Uterus (tissue), 4 donors: ENCODE data around the gene MED27. TPM values are rescaled to one million over a fixed set of nuclear protein-coding genes. Genes with fewer than 3 reads are reported as not detected.

ENCODE experiments used
- DNase-seq, 2 donors: peaks; one replicate each; pipeline ENCODE4 v3.0.0-alpha.2; 2019 to 2020
- H3K27ac ChIP-seq, 2 donors: fragments of 200-600 bp; sonication (generic); 1 replicate in 1 of 2; 2 replicates in 1 of 2; pipeline ENCODE4 v1.5.1; 2016 to 2018
- H3K27me3 ChIP-seq, 2 donors: fragments of 200-600 bp; sonication (generic); one replicate each; pipeline ENCODE4 v1.5.1; 2018 to 2019; ENCODE audit warnings: control low read depth in 1 of 2
- H3K36me3 ChIP-seq, 2 donors: fragments of 200-600 bp; sonication (generic); one replicate each; pipeline ENCODE4 v1.5.1; 2019; ENCODE audit warnings: control low read depth in 1 of 2
- H3K4me1 ChIP-seq, 2 donors: fragments of 200-600 bp; sonication (generic); one replicate each; pipeline ENCODE4 v1.5.1; 2018 to 2019; ENCODE audit warnings: control low read depth in 1 of 2
- H3K4me3 ChIP-seq, 2 donors: fragments of 200-600 bp; sonication (generic); 1 replicate in 1 of 2; 2 replicates in 1 of 2; pipeline ENCODE4 v1.5.1; 2018 to 2019; ENCODE audit warnings: mild to moderate bottlenecking in 1 of 2
- H3K9me3 ChIP-seq, 2 donors: fragments of 200-600 bp; sonication (generic); one replicate each; pipeline ENCODE4 v1.5.1; 2019; ENCODE audit warnings: control low read depth in 1 of 2
- CTCF ChIP-seq, 4 experiments: fragments of 200-600 bp in 2 of 4; fragments of 450-650 bp in 2 of 4; sonication (generic) in 2 of 4; IDR thresholded peaks; one replicate each; pipeline ENCODE4 v1.5.1; 2016 to 2019; ENCODE audit warnings: antibody characterized with exemption in 4 of 4, mild to moderate bottlenecking in 2 of 4, moderate library complexity in 1 of 4
- POLR2A ChIP-seq, 2 donors: fragments of 450-650 bp; IDR thresholded peaks; one replicate each; pipeline ENCODE4 v1.6.1; 2016; ENCODE audit warnings: antibody characterized with exemption in 2 of 2, mild to moderate bottlenecking in 1 of 2, moderate library complexity in 1 of 2
- intact Hi-C: fragments of 100-400 bp; cut with DNase I; formaldehyde crosslinking; loops from one replicate; pipeline ENCODE4 v1.15.1; 2023; ENCODE audit warnings: low total_unique reads
- total RNA-seq, 4 donors: library from RNA; depleted of rRNA in 3 of 4; stranded (reverse); fragments of >200 nt in 3 of 4; gene quantifications; one replicate each; pipeline versions ENCODE4 v1.1.0 to v1.2.4, GENCODE V29; 2014 to 2023
- donor health status: DM: yes; HTN: yes; CAD: no.

MED27 gene
- total RNA-seq, 4 donors from 2014 or later, result 4.6 to 29.3 (median 10.7) TPM

- no peak overlapping the region for H3K4me3 ChIP-seq
- no peaks in the 10 kb centered on the region for H3K27me3 ChIP-seq
- H3K4me1 ChIP-seq, result no peaks in the 10 kb centered on the region
- no peak for TF ChIP-seq CTCF (IDR thresholded peaks at IDR 0.05)
- TF ChIP-seq POLR2A (IDR thresholded peaks at IDR 0.05), result no peak
- no peak for DNase-seq
- intact Hi-C loops, result no loop called here
- no peak overlapping the region for H3K27ac ChIP-seq
- no peaks in the 10 kb centered on the region for H3K9me3 ChIP-seq
- no peaks in the 10 kb centered on the region for H3K36me3 ChIP-seq
Observed at GRCh38 chr9:131992906-131993657, 86.6 kb downstream of the MED27 start.

- Histone ChIP-seq H3K27ac (no peak overlapping the region), H3K9me3 (no peaks in the 10 kb centered on the region), H3K4me3 (no peak overlapping the region), H3K27me3 (no peaks in the 10 kb centered on the region), H3K4me1 (no peaks in the 10 kb centered on the region), H3K36me3 (no peaks in the 10 kb centered on the region)
- TF ChIP-seq CTCF (IDR thresholded peaks at IDR 0.05), result no peak
- no peak for TF ChIP-seq POLR2A (IDR thresholded peaks at IDR 0.05)
- DNase-seq, result no peak
- intact Hi-C loops, result no loop called here
Observed at GRCh38 chr9:131987232-131987631, 92.4 kb downstream of the MED27 start.

GRCh38 chr9:131986576-131986975, 93.1 kb downstream of the MED27 start:
- no peaks in the 10 kb centered on the region for H3K4me1 ChIP-seq
- no peak overlapping the region for H3K27ac ChIP-seq
- no peaks in the 10 kb centered on the region for H3K27me3 ChIP-seq
- intact Hi-C loops, result no loop called here
- DNase-seq, result no peak
- H3K4me3 ChIP-seq, result no peak overlapping the region
- TF ChIP-seq POLR2A (IDR thresholded peaks at IDR 0.05), result no peak
- TF ChIP-seq CTCF (IDR thresholded peaks at IDR 0.05), result no peak
- H3K36me3 ChIP-seq, result no peaks in the 10 kb centered on the region
- no peaks in the 10 kb centered on the region for H3K9me3 ChIP-seq

GRCh38 chr9:131986089-131986488, 93.6 kb downstream of the MED27 start:
- intact Hi-C loops, result no loop called here
- Histone ChIP-seq H3K36me3 (no peaks in the 10 kb centered on the region), H3K4me1 (no peaks in the 10 kb centered on the region), H3K4me3 (no peak overlapping the region), H3K9me3 (no peaks in the 10 kb centered on the region), H3K27ac (no peak overlapping the region), H3K27me3 (no peaks in the 10 kb centered on the region)
- TF ChIP-seq CTCF (IDR thresholded peaks at IDR 0.05) (no peak), POLR2A (IDR thresholded peaks at IDR 0.05) (no peak)
- no peak for DNase-seq

GRCh38 chr9:131984564-131984963, 95.1 kb downstream of the MED27 start:
- H3K27ac ChIP-seq, result no peak overlapping the region
- H3K36me3 ChIP-seq, result no peaks in the 10 kb centered on the region
- H3K4me1 ChIP-seq, result no peaks in the 10 kb centered on the region
- no peaks in the 10 kb centered on the region for H3K27me3 ChIP-seq
- no peak overlapping the region for H3K4me3 ChIP-seq
- DNase-seq, result no peak
- no peaks in the 10 kb centered on the region for H3K9me3 ChIP-seq
- no peak for TF ChIP-seq POLR2A (IDR thresholded peaks at IDR 0.05)
- TF ChIP-seq CTCF (IDR thresholded peaks at IDR 0.05), result no peak
- intact Hi-C loops, result no loop called here
